HG03139 (cell line): Measurements from ENCODE around the gene TIA1.
A peak's percentile ranks its signal among the peaks of the same experiment; 100 is the strongest.

Experiments
- ATAC-seq: cut with Tn5 transposase; IDR thresholded peaks from one replicate; pipeline ENCODE4 v1.9.1; 2021; ENCODE audit not compliant: unreplicated experiment

TIA1 gene

GRCh38 chr2:70161069-70161534 is 87.3 kb downstream of the TIA1 start:
- peak; percentile 70 for ATAC-seq

GRCh38 chr2:70160545-70160944 is 87.9 kb downstream of the TIA1 start:
- no peak for ATAC-seq
